Cardiac septum (tissue), 1 donor: ENCODE results near the gene NT5C2. TPM values are rescaled to one million over a fixed set of nuclear protein-coding genes. Genes with fewer than 3 reads are reported as not detected.
"Not testable (repeated sequence)": the region's sequence is repeated elsewhere in the genome, so short reads cannot be mapped to it uniquely, and the experiment has no call there.

ENCODE experiments used
- DNase-seq: peaks from one replicate; pipeline ENCODE4 v3.0.0-alpha.2; 2020; ENCODE audit warnings: low spot score
- intact Hi-C: fragments of 100-400 bp; cut with DNase I; formaldehyde crosslinking; loops from one replicate; pipeline ENCODE4 v1.14.0; 2022
- total RNA-seq: library from RNA; stranded (reverse); fragmentation: NEBNext Ultra II Directional; extraction: Animal tissue kit (Norgen Biotek cat#: 25700); gene quantifications from one replicate; pipeline ENCODE4 v1.2.1, GENCODE V29; 2021
- donor health status: DM: no; HTN: no; CAD: no.

NT5C2 gene
- total RNA-seq, 1 donor from 2014 or later = 94.0 TPM

DNA sequence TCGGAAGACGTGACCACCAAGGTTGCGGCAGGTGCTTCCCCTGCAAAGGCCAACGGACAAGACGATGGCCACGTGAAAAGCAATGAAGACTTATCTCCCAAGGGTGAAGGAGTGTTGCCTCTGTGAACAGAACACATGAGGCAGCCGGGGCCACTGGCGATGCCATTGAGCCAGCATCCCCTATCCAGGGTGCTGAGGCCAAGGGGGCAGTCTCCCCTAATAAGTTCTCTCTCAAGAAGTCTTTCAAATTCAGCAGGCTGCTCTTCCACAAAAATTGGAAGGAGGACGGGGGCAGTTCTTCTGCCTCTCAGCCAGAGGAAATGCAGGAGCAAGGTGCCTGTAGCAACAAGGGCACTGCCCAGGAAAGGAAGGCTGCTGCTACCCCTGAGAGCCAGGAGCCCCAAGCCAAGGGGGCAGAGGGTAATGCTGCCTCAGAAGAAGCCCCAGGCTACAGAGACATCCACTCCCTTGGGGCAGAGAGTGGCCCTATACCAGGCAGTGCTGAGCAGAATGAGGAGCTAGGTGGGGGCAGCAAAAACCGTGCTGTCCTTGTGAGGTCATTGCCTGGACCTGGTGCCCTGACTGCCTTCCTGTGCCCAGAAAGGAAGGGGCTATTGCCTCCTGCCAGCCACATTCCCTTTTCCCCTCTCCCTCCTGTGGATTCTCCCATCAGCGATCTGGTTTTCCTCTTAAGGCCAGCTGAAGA is 17.3 kb downstream of the NT5C2 start:
- intact Hi-C loops = no loop called here
- no peak for DNase-seq

DNA sequence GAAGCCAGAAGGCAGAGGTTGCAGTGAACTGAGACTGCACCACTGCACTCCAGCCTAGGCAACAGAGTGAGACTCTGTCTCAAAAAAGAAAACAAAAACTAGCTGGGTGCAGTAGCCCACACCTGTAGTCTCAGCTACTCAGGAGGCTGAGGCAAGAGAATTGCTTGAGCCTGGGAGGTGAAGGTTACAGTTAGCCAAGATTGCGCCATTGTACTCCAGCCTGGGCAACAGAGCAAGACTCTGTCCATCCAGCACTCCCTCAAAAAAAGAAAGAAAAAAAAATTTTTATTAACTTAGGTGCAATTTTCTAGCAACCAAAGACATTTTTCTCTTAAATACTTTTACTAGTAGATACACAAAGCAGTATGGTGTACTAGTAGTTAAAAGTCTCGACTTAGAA is 18.7 kb downstream of the NT5C2 start:
- intact Hi-C loops, DNase-seq: not testable (repeated sequence)

DNA sequence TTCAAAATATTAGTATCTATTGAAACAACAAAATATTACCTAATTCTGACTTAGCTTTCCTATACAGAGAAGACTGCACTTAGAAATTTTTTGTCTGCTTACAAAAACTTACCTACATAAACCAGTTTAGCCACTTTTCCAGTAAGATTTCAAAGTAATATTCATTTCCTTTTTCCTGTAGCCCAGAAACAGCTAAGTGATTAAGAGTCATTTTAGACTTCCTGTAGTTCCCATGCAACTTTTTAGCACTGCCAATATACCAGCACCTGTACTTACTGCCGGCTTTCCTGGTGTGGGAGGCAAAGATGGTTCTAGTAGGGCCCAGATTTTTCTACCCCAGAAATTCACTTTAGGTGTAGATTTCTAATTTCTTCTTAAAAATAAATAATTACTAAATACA is 21.8 kb downstream of the NT5C2 start:
- intact Hi-C loops = no loop called here
- no peak for DNase-seq

GRCh38 chr10:103168438-103168837 is 24.6 kb downstream of the NT5C2 start:
- no peak for DNase-seq
- intact Hi-C loops = no loop called here

DNA sequence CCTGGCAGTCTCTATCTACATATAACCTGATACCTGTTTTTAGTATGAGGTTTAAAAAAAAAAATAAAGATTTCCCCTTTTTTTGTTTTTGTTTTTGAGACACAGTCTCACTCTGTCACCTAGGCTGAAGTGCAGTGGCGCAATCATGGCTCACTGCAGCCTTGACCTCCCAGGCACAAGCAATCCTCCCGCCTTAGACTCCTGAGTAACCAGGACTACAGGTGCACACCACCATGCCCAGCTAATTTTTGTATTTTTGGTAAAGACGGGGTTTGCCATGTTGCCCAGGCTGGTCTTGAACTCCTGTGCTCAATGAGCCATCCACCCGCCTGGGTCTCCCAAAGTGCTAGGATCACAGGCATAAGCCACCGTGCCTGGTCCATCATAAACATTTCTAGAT is 25.5 kb downstream of the NT5C2 start:
- intact Hi-C loops, DNase-seq: not testable (repeated sequence)

DNA sequence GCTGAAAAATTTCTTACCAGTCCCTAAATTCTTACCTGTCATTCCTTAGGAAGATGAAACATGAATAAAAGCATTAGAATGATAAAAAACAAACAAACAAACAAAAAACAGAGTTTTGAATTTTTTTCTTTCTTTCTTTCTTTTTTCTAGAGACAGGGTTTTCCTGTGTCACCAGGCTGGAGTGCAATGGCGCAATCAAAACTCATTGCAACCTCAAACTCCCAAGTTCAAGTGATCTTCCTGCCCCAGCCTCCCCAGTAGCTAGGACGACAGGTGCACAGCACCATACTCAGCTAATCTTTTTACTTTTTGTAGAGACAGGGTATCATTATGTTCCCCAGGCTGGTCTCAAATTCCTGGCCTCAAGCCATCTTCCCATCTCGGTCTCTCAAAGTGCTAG is 26.5 kb downstream of the NT5C2 start:
- intact Hi-C loops = no loop called here
- DNase-seq = no peak

- intact Hi-C loops = not testable (repeated sequence)
Observed at GRCh38 chr10:103163766-103164403, 29.2 kb downstream of the NT5C2 start.

DNA sequence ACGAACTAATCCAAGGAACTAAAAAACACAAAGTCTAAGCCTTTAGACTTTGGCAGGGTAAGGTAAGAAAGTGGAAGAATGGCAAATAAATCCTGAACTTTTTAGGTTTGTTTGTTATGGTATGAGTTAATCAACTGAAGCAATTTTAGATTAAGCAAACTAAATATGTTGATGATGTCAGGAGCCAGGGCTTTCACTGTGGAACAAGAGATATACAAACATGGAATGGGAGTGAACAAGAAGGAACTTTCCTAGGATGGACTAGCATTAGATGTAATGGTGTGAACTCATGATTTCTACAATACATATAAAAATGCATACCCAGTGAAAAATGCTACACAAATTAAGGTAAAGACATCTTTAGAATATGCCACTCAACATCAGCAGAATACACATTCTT is 35.8 kb downstream of the NT5C2 start:
- no peak for DNase-seq
- intact Hi-C loops = no loop called here

More at GRCh38 chr10:103163766-103164403, 29.2 kb downstream of the NT5C2 start:
- not testable (repeated sequence) for DNase-seq

GRCh38 chr10:103155471-103156085 is 37.5 kb downstream of the NT5C2 start:
- intact Hi-C loops = no loop called here
- DNase-seq = no peak

- DNase-seq = no peak
- intact Hi-C loops = loop anchor here (5.0 kb wide), 1 partner anchor 38 kb away; the partner anchor contains the start of gene NT5C2
Observed at GRCh38 chr10:103154521-103155299, 38.4 kb downstream of the NT5C2 start.

DNA sequence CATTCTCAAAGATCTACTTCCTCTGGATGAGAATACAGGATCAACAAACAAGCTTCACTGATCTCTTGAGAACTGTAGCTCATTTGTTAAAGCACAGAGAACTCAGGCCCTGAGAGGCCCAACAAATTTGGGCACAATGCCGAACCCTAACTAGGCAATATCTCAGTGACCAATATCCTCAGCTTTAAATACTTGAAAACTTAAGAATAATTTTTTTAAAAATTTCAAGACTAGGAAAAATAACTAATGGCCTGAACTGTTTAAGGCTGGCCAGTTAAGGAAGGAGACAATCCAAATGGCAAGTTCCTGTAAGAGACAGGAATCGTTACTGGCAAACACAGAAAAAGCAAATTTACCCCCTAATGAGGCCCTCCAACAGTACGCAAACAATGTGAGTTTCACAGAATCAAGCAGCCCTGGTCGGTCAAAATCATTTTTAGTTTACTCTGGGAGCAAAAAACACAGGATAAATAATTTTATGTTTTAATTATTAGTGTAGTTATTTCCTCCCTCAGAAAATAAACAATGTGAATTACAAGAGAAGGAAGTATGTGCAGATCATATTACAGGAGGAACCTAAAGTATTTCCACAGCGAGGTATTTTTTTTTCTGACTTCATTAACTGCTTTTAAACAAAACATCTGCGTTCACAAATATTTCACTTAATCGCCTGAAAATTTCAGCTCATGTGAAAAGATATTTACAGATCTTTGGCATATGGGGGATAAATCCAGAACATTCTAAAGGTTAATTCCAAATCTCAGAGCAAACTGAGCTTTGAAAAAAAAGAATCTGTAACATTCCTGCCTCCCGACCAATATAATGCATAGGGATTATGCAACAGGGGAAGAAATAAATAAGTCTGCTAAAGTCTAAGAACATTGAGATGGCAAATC is 39.5 kb downstream of the NT5C2 start:
- no peak for DNase-seq
- intact Hi-C loops = loop anchor here (5.0 kb wide), 1 partner anchor 39 kb away; the partner anchor contains the start of gene NT5C2

DNA sequence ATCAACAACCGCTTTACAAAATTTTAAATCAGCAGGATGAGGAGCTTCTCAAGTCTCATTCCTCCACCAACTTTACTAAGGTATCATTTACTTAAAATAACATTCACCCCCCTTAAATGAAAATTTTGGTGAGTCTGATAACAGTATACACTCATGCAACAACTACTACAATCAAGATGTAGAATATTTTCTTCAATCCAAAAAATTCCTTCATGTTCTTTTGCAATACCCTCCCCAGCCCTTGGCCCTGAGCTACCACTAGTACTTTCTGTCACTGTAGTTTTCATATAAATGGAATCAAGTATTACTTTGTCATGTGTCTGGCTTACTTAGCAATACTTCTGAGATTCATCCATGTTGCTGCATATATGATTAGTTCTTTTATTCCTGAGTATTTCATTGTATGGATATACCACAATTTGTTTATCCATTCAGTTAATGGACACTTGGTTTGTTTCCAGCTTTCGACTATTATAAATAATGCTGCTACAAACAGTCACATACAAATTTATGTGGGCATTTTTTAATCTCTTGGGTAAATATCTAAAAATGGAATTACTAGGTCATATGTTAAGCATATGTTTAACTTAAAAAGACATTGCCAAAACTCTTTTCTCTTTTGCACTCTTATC is 43.0 kb downstream of the NT5C2 start:
- intact Hi-C loops = loop anchor here (5.0 kb wide), 1 partner anchor 42 kb away; the partner anchor contains the start of gene NT5C2
- no peak for DNase-seq

- DNase-seq = no peak
- intact Hi-C loops = no loop called here
Observed at GRCh38 chr10:103147645-103148044, 45.4 kb downstream of the NT5C2 start.

DNA sequence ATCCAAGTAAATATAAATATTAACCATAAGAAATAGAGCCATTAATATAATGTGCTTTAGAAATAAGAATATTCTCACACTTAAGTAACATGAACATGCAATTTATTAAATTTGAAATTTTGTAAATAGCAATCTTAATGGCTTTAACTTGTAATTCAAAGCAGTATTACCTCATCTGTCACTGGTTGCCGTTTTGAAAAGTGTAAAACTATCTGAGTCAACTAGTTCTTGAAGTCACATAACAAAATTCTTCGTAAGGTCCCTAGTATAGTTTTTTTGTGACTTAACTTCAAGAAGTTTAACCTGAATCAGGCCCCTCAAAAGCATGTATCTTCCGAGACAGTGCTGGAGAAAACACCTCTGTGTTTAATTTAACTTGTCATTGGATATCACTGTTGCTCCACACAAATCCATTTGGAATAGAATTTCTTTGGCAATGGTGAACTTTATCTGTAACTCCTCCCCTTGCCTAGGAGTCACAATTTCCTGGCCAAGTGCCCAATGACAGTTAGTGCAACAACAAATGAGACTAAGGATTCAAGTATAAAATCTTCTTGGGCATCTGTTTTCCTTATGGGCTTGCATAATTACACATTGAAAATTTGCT is 47.1 kb downstream of the NT5C2 start:
- intact Hi-C loops = no loop called here
- DNase-seq = peak; percentile 82

DNA sequence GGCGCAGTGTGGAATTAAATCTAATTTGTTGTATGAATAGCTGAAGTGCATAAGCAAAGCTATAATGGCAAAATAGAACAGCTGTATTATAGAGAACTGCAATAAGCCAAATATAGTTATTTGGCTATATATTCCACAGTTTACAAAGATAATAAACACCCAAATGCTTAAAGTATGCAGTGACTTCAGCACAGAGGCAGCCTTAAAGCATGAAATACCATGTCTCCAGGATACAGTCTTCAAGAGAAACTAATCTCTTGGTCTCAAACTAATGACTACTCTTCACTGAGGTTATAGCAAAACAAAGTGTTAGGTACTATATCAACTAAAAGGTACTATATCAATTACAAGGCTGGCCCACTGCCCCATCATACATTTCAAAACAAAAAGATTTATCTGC is 48.0 kb downstream of the NT5C2 start:
- intact Hi-C loops = no loop called here

GRCh38 chr10:103144041-103144440 is 49.0 kb downstream of the NT5C2 start:
- no peak for DNase-seq
- intact Hi-C loops = no loop called here

More for the DNA sequence above, 48.0 kb downstream of the NT5C2 start:
- no peak for DNase-seq

DNA sequence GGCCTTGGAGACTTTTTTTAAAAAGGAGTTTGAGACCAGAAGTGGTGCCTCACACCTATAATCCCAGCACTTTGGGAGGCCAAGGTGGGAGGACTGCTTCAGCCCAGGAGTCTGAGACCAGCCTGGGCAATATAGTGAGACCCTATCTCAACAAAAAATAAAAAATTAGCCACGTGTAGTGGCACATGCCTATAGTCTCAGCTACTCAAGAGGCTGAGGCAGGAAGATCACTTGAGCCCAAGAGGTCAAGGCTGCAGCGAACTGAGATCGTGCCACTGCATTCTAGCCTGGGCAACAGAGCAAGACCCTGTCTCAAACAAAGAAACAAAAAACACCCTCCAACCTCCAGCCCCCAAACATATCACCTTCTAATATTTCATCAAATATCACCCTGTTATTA is 49.4 kb downstream of the NT5C2 start:
- DNase-seq, intact Hi-C loops: not testable (repeated sequence)

- no peak for DNase-seq
- intact Hi-C loops = no loop called here
Observed at GRCh38 chr10:103141950-103142349, 51.1 kb downstream of the NT5C2 start.
